ENCODE data around the gene SOX6. TPM values are rescaled to one million over a fixed set of nuclear protein-coding genes. Genes with fewer than 3 reads are reported as not detected.

The SOX6 gene
- polyA plus RNA-seq, 1 of the 3 experiments (the other 2 are of a cell fraction) = 0.03 TPM

GRCh38 chr11:16403448-16403803 is 47.1 kb upstream of the SOX6 start:
- no peak overlapping the region for H3K27ac ChIP-seq (ENCODE audit: low read depth in 2 of 2, low read length in 1 of 2)
- no peak overlapping the region for H2AFZ ChIP-seq (ENCODE audit: low read depth)
- H3K4me3 ChIP-seq (ENCODE audit: low read depth in 2 of 2, low read length in 1 of 2) = no peak overlapping the region
- no peaks in the 10 kb centered on the region for H3K9me3 ChIP-seq
- 31% methylated on average over 2 of the region's 2 CpGs for WGBS (ENCODE audit: low lambda C conversion rate)
- ChIA-PET POLR2A (no interaction called here), CTCF (interaction anchor here (0.5 kb wide), 1 partner anchor 323 kb away, joined by 3 read pairs; no protein-coding TSS in a partner anchor)
- H3K9me2 ChIP-seq = no peaks in the 10 kb centered on the region
- H4K20me1 ChIP-seq (ENCODE audit: insufficient read depth) = no peaks in the 10 kb centered on the region
- no peaks in the 10 kb centered on the region for H3F3A ChIP-seq (replicated peaks; ENCODE audit: insufficient read depth)
- no peaks in the 10 kb centered on the region for H3K36me3 ChIP-seq (replicated peaks in 1 of 2; ENCODE audit: control insufficient read depth in 1 of 2, insufficient read depth in 2 of 2, low read length in 1 of 2)
- no peak for TF ChIP-seq RXRA (IDR thresholded peaks at IDR 0.05; ENCODE audit: borderline replicate concordance, low read depth)
- no peak for TF ChIP-seq SIN3A (IDR thresholded peaks at IDR 0.05; ENCODE audit: borderline replicate concordance, low read depth, low read length)
- TF ChIP-seq TCF12 (IDR thresholded peaks at IDR 0.05) = no peak
- no peak for TF ChIP-seq USF1 (IDR thresholded peaks at IDR 0.05; ENCODE audit: borderline replicate concordance, low read depth)
- no peak for TF ChIP-seq MXI1 (IDR thresholded peaks at IDR 0.05; ENCODE audit: low read depth, low read length)
- no peak for TF ChIP-seq EP300 (IDR thresholded peaks at IDR 0.05; ENCODE audit: borderline replicate concordance in 1 of 2, low read depth in 1 of 2, low read length in 1 of 2)
- no peak for TF ChIP-seq REST (IDR thresholded peaks at IDR 0.05; ENCODE audit: low read depth, low read length)
- no peak for TF ChIP-seq FOXJ3 (CRISPR knock-in tag; IDR thresholded peaks at IDR 0.05)
- TF ChIP-seq GATA2 (CRISPR knock-in tag; IDR thresholded peaks at IDR 0.05) = no peak
- TF ChIP-seq FOXM1 (IDR thresholded peaks at IDR 0.05; ENCODE audit: low read depth) = no peak
- no peak for TF ChIP-seq USF2 (IDR thresholded peaks at IDR 0.05; ENCODE audit: borderline replicate concordance, low read depth, low read length)
- no peak for TF ChIP-seq MAX (IDR thresholded peaks at IDR 0.05; ENCODE audit: low read depth)
- no peak overlapping the region for H3K9ac ChIP-seq
- no peaks in the 10 kb centered on the region for H3K79me2 ChIP-seq (ENCODE audit: insufficient read depth)
- H3K4me2 ChIP-seq = no peak overlapping the region
- no peaks in the 10 kb centered on the region for H3K27me3 ChIP-seq (ENCODE audit: insufficient read depth)
- H3K4me1 ChIP-seq (ENCODE audit: control insufficient read depth in 1 of 2, insufficient read depth in 2 of 2, low read depth in 1 of 2, low read length in 1 of 2) = no peaks in the 10 kb centered on the region; a peak in 2 of 4 replicates
- no peak for DNase-seq

All from SK-N-SH (cell line).